WTC11 (cell line): ENCODE measurements around the gene FICD. TPM values are rescaled to one million over a fixed set of nuclear protein-coding genes. Genes with fewer than 3 reads are reported as not detected.

ENCODE experiments used
- ATAC-seq: fragments of 200-7000 bp; cut with Tn5 transposase; 2 replicates; pipeline ENCODE4 v1.10.0; 2021; ENCODE audit warnings: mild to moderate bottlenecking, moderate library complexity
- CTCF ChIA-PET: fragments of 300-600 bp; sonication (Branson Sonifier 250); formaldehyde crosslinking; loops from one replicate; lab custom pipeline; 2021; ENCODE audit warnings: antibody characterized with exemption; lab: Charles Lee
- POLR2A ChIA-PET: fragments of 350-600 bp; sonication (Branson Sonifier 250); formaldehyde crosslinking; loops from one replicate; lab custom pipeline; 2021; ENCODE audit warnings: antibody characterized with exemption; lab: Charles Lee
- DNase-seq: peaks from one replicate; pipeline ENCODE4 v3.0.0; 2021; ENCODE audit warnings: low spot score
- H3K27ac Mint-ChIP-seq: 2 replicates; pipeline ENCODE4 v1.8.0; 2021; ENCODE audit warnings: mixed read lengths
- H3K27me3 Mint-ChIP-seq: 2 replicates; pipeline ENCODE4 v1.8.0; 2021; ENCODE audit warnings: low read depth, mild to moderate bottlenecking, moderate library complexity, mixed read lengths
- H3K36me3 Mint-ChIP-seq: 2 replicates; pipeline ENCODE4 v1.8.0; 2021; ENCODE audit warnings: mixed read lengths
- H3K4me1 Mint-ChIP-seq: 2 replicates; pipeline ENCODE4 v1.8.0; 2022; ENCODE audit warnings: mixed read lengths
- H3K4me3 Mint-ChIP-seq: 2 replicates; pipeline ENCODE4 v1.8.0; 2021; ENCODE audit warnings: mild to moderate bottlenecking, moderate library complexity, mixed read lengths
- H3K9me3 Mint-ChIP-seq: 2 replicates; pipeline ENCODE4 v1.8.0; 2021; ENCODE audit warnings: mixed read lengths
- AFF4 ChIP-seq: sonication (generic); formaldehyde crosslinking; IDR thresholded peaks from 2 replicates; pipeline ENCODE4 v1.8.1; 2023; ENCODE audit warnings: mild to moderate bottlenecking, missing genetic modification reagents, borderline replicate concordance
- E2F5 ChIP-seq: sonication (generic); formaldehyde crosslinking; IDR thresholded peaks from 2 replicates; pipeline ENCODE4 v1.8.1; 2022; ENCODE audit warnings: mild to moderate bottlenecking, moderate library complexity, missing genetic modification reagents
- EMX1 ChIP-seq: fragments of 250-450 bp; sonication (Bioruptor Pico); IDR thresholded peaks from 2 replicates; pipeline ENCODE4 v1.8.0; 2021; ENCODE audit warnings: mild to moderate bottlenecking
- ESRRA ChIP-seq: sonication (generic); formaldehyde crosslinking; IDR thresholded peaks from 2 replicates; pipeline ENCODE4 v1.8.1; 2022; ENCODE audit warnings: mild to moderate bottlenecking, missing genetic modification reagents, borderline replicate concordance
- FOXJ3 ChIP-seq: sonication (generic); formaldehyde crosslinking; IDR thresholded peaks from 2 replicates; pipeline ENCODE4 v1.9.0; 2021; ENCODE audit warnings: missing genetic modification reagents, mild to moderate bottlenecking, borderline replicate concordance
- FOXK1 ChIP-seq: sonication (generic); formaldehyde crosslinking; IDR thresholded peaks from 2 replicates; pipeline ENCODE4 v1.8.0; 2022; ENCODE audit warnings: mild to moderate bottlenecking, moderate library complexity, missing genetic modification reagents
- HMGA2 ChIP-seq: fragments of 250-450 bp; sonication (Bioruptor Pico); IDR thresholded peaks from 2 replicates; pipeline ENCODE4 v1.4.0; 2021; ENCODE audit warnings: mild to moderate bottlenecking, moderate library complexity
- MXD4 ChIP-seq: fragments of 250-450 bp; sonication (Bioruptor Pico); IDR thresholded peaks from 2 replicates; pipeline ENCODE4 v1.8.0; 2021; ENCODE audit warnings: mild to moderate bottlenecking, moderate library complexity, borderline replicate concordance
- NR3C1 ChIP-seq: sonication (generic); formaldehyde crosslinking; conservative IDR thresholded peaks from 2 replicates; pipeline ENCODE4 v1.8.1; 2023; ENCODE audit warnings: low read depth, mild to moderate bottlenecking, missing genetic modification reagents
- TEAD1 ChIP-seq: sonication (generic); formaldehyde crosslinking; IDR thresholded peaks from 2 replicates; pipeline ENCODE4 v1.8.0; 2022; ENCODE audit warnings: mild to moderate bottlenecking, missing genetic modification reagents
- ZNF121 ChIP-seq: sonication (generic); formaldehyde crosslinking; IDR thresholded peaks from 2 replicates; pipeline ENCODE4 v1.8.0; 2023; ENCODE audit warnings: missing genetic modification reagents
- ZNF396 ChIP-seq: fragments of 250-450 bp; sonication (Bioruptor Pico); IDR thresholded peaks from 2 replicates; pipeline ENCODE4 v1.8.0; 2021; ENCODE audit warnings: mild to moderate bottlenecking, moderate library complexity, borderline replicate concordance
- total RNA-seq: library from RNA; stranded (reverse); gene quantifications from 3 replicates; pipeline ENCODE4 v1.2.3, GENCODE V29; 2021
- TF ChIP-seq, protein P1 (sequence below): sonication (generic); formaldehyde crosslinking; IDR thresholded peaks from 2 replicates; pipeline ENCODE4 v1.8.0; 2022; ENCODE audit warnings: mild to moderate bottlenecking, missing genetic modification reagents
- TF ChIP-seq, protein P2 (sequence below): sonication (generic); formaldehyde crosslinking; conservative IDR thresholded peaks from 2 replicates; pipeline ENCODE4 v1.8.1; 2023; ENCODE audit warnings: mild to moderate bottlenecking, low read depth, missing genetic modification reagents, moderate library complexity

The FICD gene
- total RNA-seq, 1 experiment from 2014 or later: 6.3 TPM

GRCh38 chr12:108465417-108465816, 49.7 kb upstream of the FICD start:
- ATAC-seq: no peak
- Mint-ChIP-seq H3K27ac (no peak overlapping the region), H3K36me3 (no peaks in the 10 kb centered on the region), H3K4me3 (no peak overlapping the region), H3K9me3 (no peaks in the 10 kb centered on the region), H3K27me3 (no peaks in the 10 kb centered on the region), H3K4me1 (peaks cover 14% of the 10 kb centered on the region; the same call in 1 of the 2 replicates)
- ChIA-PET POLR2A (interaction anchor here (0.7 kb wide), 1 partner anchor 490 kb away, joined by 3 read pairs; no protein-coding TSS in a partner anchor), CTCF (interaction anchor here (0.9 kb wide), 1 partner anchor 402 kb away, joined by 3 read pairs; no protein-coding TSS in a partner anchor)
- TF ChIP-seq AFF4 (CRISPR knock-in tag) (no peak), FOXJ3 (CRISPR knock-in tag) (no peak), HMGA2 (CRISPR knock-in tag) (no peak), FOXK1 (no peak), E2F5 (CRISPR knock-in tag) (no peak), ESRRA (CRISPR knock-in tag) (no peak), NR3C1 (CRISPR knock-in tag) (no peak), TEAD1 (CRISPR knock-in tag) (no peak), MXD4 (CRISPR knock-in tag) (no peak), ZNF121 (no peak), ZNF396 (no peak), EMX1 (CRISPR knock-in tag) (no peak)
- TF ChIP-seq, protein P1, sequence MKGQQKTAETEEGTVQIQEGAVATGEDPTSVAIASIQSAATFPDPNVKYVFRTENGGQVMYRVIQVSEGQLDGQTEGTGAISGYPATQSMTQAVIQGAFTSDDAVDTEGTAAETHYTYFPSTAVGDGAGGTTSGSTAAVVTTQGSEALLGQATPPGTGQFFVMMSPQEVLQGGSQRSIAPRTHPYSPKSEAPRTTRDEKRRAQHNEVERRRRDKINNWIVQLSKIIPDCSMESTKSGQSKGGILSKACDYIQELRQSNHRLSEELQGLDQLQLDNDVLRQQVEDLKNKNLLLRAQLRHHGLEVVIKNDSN (CRISPR knock-in tag): no peak
- TF ChIP-seq, protein P2, sequence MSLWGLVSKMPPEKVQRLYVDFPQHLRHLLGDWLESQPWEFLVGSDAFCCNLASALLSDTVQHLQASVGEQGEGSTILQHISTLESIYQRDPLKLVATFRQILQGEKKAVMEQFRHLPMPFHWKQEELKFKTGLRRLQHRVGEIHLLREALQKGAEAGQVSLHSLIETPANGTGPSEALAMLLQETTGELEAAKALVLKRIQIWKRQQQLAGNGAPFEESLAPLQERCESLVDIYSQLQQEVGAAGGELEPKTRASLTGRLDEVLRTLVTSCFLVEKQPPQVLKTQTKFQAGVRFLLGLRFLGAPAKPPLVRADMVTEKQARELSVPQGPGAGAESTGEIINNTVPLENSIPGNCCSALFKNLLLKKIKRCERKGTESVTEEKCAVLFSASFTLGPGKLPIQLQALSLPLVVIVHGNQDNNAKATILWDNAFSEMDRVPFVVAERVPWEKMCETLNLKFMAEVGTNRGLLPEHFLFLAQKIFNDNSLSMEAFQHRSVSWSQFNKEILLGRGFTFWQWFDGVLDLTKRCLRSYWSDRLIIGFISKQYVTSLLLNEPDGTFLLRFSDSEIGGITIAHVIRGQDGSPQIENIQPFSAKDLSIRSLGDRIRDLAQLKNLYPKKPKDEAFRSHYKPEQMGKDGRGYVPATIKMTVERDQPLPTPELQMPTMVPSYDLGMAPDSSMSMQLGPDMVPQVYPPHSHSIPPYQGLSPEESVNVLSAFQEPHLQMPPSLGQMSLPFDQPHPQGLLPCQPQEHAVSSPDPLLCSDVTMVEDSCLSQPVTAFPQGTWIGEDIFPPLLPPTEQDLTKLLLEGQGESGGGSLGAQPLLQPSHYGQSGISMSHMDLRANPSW (CRISPR knock-in tag): no peak
- no peak for DNase-seq

DNA sequence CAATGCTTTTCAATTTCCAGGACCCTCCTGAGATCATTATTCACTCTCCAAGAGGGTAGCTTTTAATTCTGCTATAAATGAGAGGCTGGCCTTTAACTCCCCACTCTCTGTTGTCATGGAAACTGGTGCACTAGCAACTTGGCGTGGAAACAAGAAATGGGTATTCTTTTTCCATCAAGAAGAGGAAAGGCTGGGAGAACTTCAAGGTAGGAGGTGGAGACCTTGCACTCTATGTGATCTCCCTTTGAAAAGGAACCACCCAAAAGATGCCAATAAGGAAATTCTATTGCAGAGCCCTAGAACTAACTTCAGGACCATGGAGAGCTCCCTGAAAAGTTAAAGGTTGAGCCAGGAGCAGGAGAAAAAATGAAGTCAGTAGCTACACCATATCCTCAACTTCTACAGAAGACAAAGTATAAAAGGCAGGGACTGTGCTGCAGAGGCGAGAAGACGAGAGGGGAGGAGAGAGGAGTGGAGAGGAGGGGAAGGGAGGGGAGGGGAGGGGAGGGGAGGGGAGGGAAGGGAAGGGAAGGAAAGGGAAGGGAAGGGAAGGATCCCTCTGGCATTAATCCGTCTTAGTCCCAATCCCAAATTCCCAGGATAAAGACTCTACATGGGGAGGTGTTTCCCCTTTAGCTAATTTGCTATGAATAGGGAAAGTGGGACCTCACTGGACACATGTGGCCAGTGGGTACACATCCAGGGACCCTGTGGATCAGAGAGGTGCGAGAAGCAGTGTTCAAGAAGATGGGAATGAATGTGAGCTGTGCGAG, 46.7 kb upstream of the FICD start:
- Mint-ChIP-seq H3K4me3 (no peak overlapping the region), H3K4me1 (0 out of 2 replicates have a peak, but pooled peaks cover 3% of the 10 kb centered on the region), H3K27me3 (no peaks in the 10 kb centered on the region), H3K36me3 (no peaks in the 10 kb centered on the region), H3K9me3 (peaks cover 1% of the 10 kb centered on the region; the same call in 1 of the 2 replicates)
- ChIA-PET POLR2A (no interaction called here), CTCF (interaction anchor here (0.9 to 1.4 kb wide), 3 partner anchors 11 to 475 kb away, joined by 3 to 6 read pairs (median 3); no protein-coding TSS in a partner anchor)
- no peak for DNase-seq
- peak; percentile 24; the same call in 1 of the 2 replicates for ATAC-seq
- TF ChIP-seq AFF4 (CRISPR knock-in tag): no peak
- 0 out of 2 replicates have a peak, but pooled peaks have one; percentile 45 for TF ChIP-seq TEAD1 (CRISPR knock-in tag)
- TF ChIP-seq, all 79 proteins: peak for 1
- no peak overlapping the region for H3K27ac Mint-ChIP-seq
